IPS DF 4.7 (cell line): ENCODE data around the gene INA.
A peak's percentile ranks its signal among the peaks of the same experiment; 100 is the strongest.
"Not testable (repeated sequence)": the region's sequence is repeated elsewhere in the genome, so short reads cannot be mapped to it uniquely, and the experiment has no call there.

Source experiments
- DNase-seq: peaks from one replicate; pipeline ENCODE4 v3.0.0-alpha.2; 2013; ENCODE audit warnings: low spot score; ENCODE audit errors: extremely low read depth

Gene INA

DNA sequence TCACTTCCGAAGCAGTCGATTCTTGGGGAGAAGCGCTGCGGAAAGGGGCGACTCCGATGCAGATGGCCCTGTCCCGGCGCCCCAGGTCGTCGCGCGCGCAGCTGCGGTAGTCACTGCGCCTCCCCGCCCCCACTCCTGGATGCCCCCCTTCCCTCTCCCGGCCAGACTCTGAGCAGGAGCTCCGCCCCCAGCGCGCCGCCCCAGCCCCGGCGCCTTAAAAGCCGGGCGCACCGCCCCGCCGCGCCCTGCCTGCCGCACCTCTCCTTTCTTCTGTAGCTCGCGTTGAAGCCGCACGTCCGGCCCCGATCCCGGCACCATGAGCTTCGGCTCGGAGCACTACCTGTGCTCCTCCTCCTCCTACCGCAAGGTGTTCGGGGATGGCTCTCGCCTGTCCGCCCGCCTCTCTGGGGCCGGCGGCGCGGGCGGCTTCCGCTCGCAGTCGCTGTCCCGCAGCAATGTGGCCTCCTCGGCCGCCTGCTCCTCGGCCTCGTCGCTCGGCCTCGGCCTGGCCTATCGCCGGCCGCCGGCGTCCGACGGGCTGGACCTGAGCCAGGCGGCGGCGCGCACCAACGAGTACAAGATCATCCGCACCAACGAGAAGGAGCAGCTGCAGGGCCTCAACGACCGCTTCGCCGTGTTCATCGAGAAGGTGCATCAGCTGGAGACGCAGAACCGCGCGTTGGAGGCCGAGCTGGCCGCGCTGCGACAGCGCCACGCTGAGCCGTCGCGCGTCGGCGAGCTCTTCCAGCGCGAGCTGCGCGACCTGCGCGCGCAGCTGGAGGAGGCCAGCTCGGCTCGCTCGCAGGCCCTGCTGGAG is at the start of gene INA:
Gene INA, plus strand, starts transcription at position 243 of the 817 bp plus-strand sequence. Its CDS starts 74 bp downstream, at position 317.
- DNase-seq: no peak

DNA sequence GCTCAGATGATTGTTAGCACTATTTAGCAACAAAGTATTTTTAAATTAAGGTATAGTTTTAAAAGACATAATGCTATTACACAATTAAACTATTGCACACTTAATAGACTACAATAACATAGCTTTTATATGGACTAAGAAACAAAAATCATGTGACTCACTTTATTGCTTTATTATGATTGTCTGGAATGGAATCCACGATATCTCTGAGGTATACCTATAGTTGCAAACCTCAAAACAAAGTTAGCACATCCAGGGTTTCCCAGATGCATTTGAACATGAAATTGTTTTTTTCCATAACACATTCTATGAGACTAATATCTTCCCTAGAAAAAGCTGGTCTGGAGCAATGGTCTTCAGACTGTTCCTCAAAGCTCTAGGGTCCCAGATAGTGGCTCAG is 49.5 kb upstream of the INA start:
- DNase-seq: no peak

GRCh38 chr10:103231047-103231551 is 45.8 kb upstream of the INA start:
- DNase-seq: peak; percentile 87

DNA sequence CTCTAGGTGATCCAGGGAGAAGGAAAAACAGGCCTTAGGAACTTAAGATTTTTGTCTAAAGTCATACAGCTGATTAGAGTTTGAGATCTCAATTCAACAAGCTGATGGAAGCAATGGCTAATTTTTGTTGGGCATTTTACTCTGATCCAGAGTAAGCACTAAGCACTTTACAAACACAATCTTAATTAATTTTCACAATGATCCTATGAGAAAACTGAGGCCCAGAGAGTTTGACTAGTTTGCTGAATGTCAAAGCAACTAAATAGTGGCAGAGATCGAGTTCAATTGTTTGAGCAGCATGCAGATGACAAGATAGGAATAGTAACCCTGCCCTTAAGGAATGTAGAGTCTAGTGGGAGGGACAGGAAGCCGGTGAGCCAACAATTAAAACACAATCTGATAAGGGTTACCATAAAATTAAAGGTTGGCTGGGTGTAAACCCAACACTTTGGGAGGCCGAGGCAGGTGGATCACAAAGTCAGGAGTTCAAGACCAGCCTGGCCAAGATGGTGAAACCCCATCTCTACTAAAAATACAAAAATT is 44.7 kb upstream of the INA start:
- no peak for DNase-seq

DNA sequence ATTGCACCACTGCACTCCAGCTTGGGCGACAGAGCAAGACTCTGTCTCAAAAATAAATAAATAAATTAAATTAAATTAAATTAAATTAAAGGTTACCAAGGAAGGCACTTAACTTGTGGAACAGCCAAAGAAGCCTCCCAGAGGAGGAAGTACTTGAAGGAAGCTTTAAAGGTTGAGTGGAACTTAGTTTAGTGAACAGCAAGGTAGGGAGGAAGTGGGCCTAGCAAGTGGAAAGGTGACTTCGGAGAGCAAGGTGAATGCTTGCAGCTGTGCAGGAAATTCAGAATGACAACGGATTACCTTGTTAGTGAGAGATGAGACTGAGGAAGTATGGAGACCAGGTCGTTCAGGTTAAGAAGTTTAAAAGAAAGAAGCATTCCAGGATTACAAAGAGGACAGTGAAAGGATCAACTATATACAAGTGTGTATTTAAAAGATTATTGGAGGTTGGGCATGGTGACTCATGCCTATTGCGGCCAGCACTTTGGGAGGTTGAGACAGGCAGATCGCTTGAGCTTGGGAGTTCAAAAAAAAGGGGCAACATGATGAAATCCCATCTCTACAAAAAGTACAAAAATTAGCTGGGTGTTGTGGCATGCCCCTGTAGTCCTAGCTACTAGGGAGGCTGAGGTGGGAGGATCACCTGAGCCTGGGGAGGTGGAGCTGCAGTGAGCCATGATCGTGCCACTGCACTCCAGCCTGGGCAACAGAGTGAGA is 44.0 kb upstream of the INA start:
- DNase-seq: no peak

- no peak for DNase-seq
Observed at GRCh38 chr10:103235775-103236174, 41.2 kb upstream of the INA start.

DNA sequence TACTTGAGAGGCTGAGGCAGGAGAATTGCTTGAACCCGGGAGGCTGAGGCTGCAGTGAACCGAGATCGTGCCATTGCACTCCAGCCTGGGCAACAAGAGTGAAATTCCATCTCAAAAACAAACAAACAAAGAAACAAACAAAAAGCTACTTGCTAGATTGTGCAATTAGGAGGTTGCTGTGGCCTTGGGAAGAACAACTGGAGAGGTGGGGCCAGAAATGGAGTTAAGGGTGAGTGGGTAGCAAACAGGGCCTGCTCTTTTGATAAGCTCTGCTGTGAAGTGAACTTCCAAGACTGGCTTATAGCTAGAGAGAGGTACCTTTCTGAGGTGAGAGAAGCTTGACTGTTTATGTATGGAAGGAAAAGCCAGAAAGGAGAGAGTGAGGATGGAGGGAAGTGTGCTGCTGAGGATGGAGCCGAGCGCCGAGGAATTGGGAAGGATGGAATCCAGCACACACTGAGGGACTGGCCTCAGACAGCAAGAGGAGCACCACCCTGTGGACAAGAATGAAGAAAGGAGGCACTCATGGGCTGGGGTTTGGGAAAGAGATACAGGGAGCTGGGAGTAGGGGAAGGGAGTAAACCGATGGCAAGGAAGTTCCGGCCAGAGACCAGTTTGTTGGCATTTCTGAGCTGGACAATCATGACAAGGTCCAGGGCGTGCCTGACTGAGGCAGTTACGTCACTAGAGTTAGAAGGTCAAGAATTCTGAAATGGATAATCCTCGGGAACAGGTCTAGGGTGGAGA is 38.3 kb upstream of the INA start:
- DNase-seq: no peak

GRCh38 chr10:103241262-103242011 is 35.5 kb upstream of the INA start:
- no peak for DNase-seq

DNA sequence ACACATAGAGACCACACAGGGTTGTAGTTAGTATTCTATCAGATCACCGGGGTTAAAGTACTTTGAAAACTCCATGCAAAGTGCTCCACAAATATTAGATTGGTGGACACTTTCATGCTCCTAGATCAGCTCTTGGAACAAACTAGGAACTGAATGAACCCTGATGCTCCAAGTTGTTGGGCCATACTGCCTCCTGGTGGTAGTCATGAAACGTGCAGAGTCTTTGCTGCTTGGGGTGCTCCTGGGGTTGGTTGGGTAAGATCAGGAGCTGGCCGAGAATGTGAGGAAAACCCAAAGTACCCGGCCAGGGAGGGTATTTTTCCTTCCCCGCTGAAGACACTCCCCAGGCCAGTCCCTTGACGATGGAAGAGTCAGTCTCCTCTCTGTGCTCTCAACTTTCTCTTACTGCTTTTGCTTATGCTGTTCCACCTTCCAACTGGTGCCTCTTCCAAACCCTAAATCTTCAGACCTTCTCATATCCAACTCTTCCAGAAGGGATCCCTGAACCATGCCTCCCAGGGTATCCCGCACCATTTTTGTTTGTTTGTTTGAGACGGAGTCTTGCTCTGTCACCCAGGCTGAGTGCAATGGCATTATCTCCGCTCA is 32.2 kb upstream of the INA start:
- peak; percentile 90 for DNase-seq

DNA sequence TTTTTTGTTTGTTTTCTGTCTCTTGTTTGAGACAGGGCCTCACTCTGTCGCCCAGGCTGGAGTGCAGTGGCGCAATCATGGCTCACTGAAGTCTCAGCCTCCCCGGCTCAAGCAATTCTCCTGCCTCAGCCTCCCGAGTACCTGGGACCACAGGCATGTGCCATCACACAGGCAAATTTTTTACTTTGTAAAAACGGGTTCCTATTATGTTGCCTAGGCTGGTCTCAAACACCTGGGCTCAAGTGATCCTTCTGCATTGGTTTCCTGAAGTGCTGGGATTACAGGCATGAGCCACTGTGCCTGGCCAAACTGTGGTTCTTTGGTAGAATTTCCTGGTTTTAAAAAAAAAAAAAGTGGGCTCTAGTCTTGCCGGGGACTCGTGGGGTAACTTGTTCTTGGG is 31.4 kb upstream of the INA start, which contains the start of gene RPEL1:
Gene RPEL1, plus strand, starts transcription at position 301 of the 400 bp plus-strand sequence. CDS start 110 bp downstream, outside the sequence.
- not testable (repeated sequence) for DNase-seq

GRCh38 chr10:103246324-103246723 is 30.6 kb upstream of the INA start:
- no peak for DNase-seq

- DNase-seq: no peak
Observed at GRCh38 chr10:103254113-103254512, 22.8 kb upstream of the INA start.

DNA sequence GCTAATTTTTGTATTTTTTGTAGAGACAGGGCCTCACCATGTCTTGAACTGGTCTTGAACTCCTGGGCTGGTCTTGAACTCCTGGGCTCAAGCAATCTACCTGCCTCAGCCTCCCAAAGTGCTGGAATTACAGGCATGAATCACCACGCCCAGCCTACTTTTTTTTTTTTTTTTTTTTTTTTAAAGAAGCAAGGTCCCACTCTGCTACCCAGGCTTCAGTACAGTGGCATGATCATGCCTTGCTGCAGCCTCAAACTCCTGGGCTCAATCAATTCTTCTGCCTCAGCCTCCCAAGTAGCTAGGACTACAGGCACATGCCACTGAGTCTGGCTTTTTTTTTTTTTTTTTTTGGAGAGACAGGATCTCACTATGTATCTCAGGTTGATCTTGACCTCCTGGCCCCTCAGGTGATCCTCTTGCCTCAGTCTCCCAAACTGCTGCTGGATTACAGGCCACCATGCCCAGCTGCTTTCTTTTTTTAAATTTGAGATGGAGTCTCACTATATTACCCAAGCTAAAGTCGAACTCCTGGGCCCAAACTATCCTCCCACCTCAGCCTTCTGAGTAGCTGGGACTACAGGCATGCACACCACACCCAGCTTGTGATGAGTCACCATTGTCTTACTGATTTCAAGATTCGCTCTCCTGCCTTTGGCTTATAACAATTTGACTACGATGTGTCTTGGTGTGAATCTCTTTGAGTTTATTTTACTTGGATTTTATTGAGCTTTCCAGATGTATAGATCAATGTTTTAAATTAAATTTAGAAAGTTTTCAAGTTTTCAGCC is 22.2 kb upstream of the INA start:
- no peak for DNase-seq

DNA sequence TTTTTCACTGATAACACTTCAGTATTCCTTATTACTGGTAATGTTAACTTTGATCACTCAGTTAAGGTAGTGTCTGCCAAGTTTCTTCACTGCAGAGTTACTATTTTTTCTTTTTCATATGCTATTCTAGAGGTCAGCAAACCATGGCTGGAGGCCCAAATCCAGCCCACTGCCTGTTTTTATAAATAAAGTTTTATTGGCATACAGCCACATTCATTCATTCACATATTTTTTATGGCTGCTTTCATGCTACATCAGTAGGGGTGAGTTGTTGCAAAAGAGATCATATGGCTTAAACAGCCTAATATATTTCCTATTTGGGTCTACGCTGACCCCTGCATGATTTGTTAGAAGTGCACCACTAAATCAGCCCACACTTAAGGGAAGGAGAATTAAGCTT is 20.3 kb upstream of the INA start:
- no peak for DNase-seq

DNA sequence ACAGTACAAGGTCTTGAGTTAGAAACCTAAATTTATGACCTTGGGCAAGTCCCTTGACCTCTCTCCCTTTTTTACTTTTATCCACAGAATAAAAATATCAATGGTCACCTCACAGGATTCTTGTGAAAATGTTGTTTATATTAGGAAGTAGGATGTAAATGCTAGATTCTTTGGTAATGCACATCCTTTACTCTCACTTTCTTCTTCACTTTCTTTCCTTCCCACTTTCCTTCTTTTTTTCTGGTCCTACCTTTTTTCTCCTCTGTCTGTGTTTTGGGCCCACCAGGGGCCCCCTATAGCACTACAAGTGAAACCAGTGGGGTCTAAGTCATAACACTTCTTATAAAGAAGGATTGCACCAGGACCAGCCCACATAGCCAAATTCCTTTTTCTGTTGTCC is 19.1 kb upstream of the INA start:
- DNase-seq: no peak

DNA sequence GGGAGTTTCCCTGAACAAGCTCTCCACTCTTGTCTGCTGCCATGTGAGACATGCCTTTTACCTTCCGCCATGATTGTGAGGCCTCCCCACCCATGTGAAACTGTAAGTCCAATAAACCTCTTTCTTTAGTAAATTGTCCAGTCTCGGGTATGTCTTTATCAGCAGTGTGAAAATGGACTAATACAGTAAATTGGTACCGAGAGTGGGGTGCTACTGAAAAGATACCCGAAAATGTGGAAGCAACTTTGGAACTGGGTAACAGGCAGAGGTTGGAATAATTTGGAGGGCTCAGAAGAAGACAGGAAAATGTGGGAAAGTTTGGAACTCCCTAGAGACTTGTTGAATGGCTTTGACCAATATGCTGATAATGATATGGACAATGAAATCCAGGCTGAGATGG is 18.0 kb upstream of the INA start:
- DNase-seq: not testable (repeated sequence)

DNA sequence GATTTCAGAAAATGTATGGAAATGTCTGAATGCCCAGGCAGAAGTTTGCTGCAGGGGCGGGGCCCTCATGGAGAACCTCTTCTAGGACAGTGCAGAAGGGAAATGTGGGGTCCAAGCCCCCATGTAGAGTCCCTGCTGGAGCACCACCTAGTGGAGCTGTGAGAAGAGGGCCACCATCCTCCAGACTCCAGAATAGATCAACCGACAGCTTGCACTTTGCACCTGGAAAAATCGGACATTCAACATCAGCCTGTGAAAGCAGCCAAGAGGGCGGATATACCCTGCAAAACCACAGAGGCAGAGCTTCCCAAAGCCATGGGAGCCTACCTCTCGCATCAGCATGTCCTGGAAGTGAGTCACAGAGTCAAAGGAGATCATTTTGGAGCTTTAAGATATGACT is 16.9 kb upstream of the INA start:
- no peak for DNase-seq

GRCh38 chr10:103262229-103262628 is 14.7 kb upstream of the INA start:
- no peak for DNase-seq

- no peak for DNase-seq
Observed at GRCh38 chr10:103265717-103266329, 11.1 kb upstream of the INA start.
